IMR-90 (cell line): ENCODE results near the gene LGALSL. TPM values are rescaled to one million over a fixed set of nuclear protein-coding genes. Genes with fewer than 3 reads are reported as not detected.

Experiments used
- ATAC-seq: fragments of 200-7000 bp; cut with Tn5 transposase; 2 replicates; pipeline ENCODE4 v1.9.1; 2020; ENCODE audit warnings: low read depth, mild to moderate bottlenecking, moderate library complexity
- BruUV-seq: library from RNA; stranded (reverse); fragments of 400-500 nt; replicated peaks from 2 replicates; lab custom pipeline; 2021; lab: Mats Ljungman, UMichigan
- CTCF ChIA-PET: fragments of 300-600 bp; formaldehyde crosslinking; extraction: SDS; loops from one replicate; lab custom pipeline; 2021; ENCODE audit warnings: antibody characterized with exemption; lab: Yijun Ruan, JAX
- POLR2A ChIA-PET: fragments of 300-600 bp; sonication (Branson Sonifier 250); formaldehyde crosslinking; loops from one replicate; lab custom pipeline; 2022; ENCODE audit warnings: antibody characterized with exemption; ENCODE audit not compliant: unreplicated experiment; lab: Charles Lee
- DNase-seq: peaks from one replicate; pipeline ENCODE4 v3.0.0; 2013
- H2AFZ ChIP-seq: replicated peaks from 2 replicates; pipeline ENCODE3; 2013; ENCODE audit warnings: low read length, mild to moderate bottlenecking; ENCODE audit not compliant: poor library complexity
- H2AK5ac ChIP-seq: 2 replicates; pipeline ENCODE4 v1.6.1; 2013; ENCODE audit warnings: low read depth, low read length, inconsistent platforms
- H2AK9ac ChIP-seq: replicated peaks from 2 replicates; pipeline ENCODE3; 2013; ENCODE audit warnings: mild to moderate bottlenecking, low read depth, low read length, moderate library complexity; ENCODE audit not compliant: poor library complexity
- H2BK120ac ChIP-seq: 2 replicates; pipeline ENCODE4 v1.6.1; 2013; ENCODE audit warnings: low read depth, low read length, inconsistent platforms
- H2BK15ac ChIP-seq: 3 replicates; pipeline ENCODE4 v1.6.1; 2013; ENCODE audit warnings: low read depth, low read length, inconsistent platforms
- H2BK20ac ChIP-seq: 2 replicates; pipeline ENCODE4 v1.6.1; 2013; ENCODE audit warnings: low read depth, mild to moderate bottlenecking, inconsistent platforms, low read length, moderate library complexity
- H2BK5ac ChIP-seq: 2 replicates; pipeline ENCODE4 v1.6.1; 2013; ENCODE audit warnings: mild to moderate bottlenecking, low read depth, low read length, inconsistent platforms; ENCODE audit not compliant: poor library complexity, severe bottlenecking
- H3K14ac ChIP-seq: replicated peaks from 2 replicates; pipeline ENCODE4 v1.6.1; 2013; ENCODE audit warnings: low read depth, low read length, inconsistent platforms
- H3K18ac ChIP-seq: 2 replicates; pipeline ENCODE4 v1.6.1; 2013; ENCODE audit warnings: low read depth, low read length, control low read depth
- H3K23ac ChIP-seq: 2 replicates; pipeline ENCODE4 v1.6.1; 2013; ENCODE audit warnings: low read depth, low read length, inconsistent platforms
- H3K27ac ChIP-seq: 2 replicates; pipeline ENCODE4 v1.5.1; 2013; ENCODE audit warnings: mild to moderate bottlenecking, control low read depth, low read length; ENCODE audit not compliant: insufficient read depth
- H3K27me3 ChIP-seq: 2 replicates; pipeline ENCODE4 v1.6.1; 2013; ENCODE audit warnings: low read length; ENCODE audit not compliant: control insufficient read depth, insufficient read depth
- H3K36me3 ChIP-seq: 2 replicates; pipeline ENCODE4 v1.6.1; 2013; ENCODE audit warnings: low read length, mixed read lengths; ENCODE audit not compliant: control insufficient read depth, insufficient read depth
- H3K4ac ChIP-seq: 2 replicates; pipeline ENCODE4 v1.6.1; 2013; ENCODE audit warnings: low read depth, low read length, inconsistent platforms
- H3K4me1 ChIP-seq: 2 replicates; pipeline ENCODE4 v1.6.1; 2013; ENCODE audit warnings: low read length, mixed read lengths; ENCODE audit not compliant: control insufficient read depth, insufficient read depth
- H3K4me2 ChIP-seq: 2 replicates; pipeline ENCODE4 v1.6.1; 2013; ENCODE audit warnings: low read depth, mild to moderate bottlenecking, control low read depth, low read length, moderate library complexity
- H3K4me3 ChIP-seq: 2 replicates; pipeline ENCODE4 v1.5.1; 2013; ENCODE audit warnings: low read depth, mild to moderate bottlenecking, control low read depth, low read length, moderate library complexity; ENCODE audit not compliant: insufficient read depth
- H3K56ac ChIP-seq: 2 replicates; pipeline ENCODE4 v1.6.1; 2013; ENCODE audit warnings: low read length, inconsistent platforms; ENCODE audit not compliant: insufficient read depth; ENCODE audit errors: extremely low read depth
- H3K79me1 ChIP-seq, 2 experiments: 2 replicates each; pipeline ENCODE4 v1.6.1; 2013; ENCODE audit warnings: low read length in 2 of 2, inconsistent platforms in 1 of 2, low read depth in 1 of 2
- H3K9ac ChIP-seq: 2 replicates; pipeline ENCODE4 v1.6.1; 2013; ENCODE audit warnings: low read depth, low read length, control low read depth
- H3K9me1 ChIP-seq: 2 replicates; pipeline ENCODE4 v1.6.1; 2013; ENCODE audit warnings: low read length, inconsistent platforms; ENCODE audit not compliant: insufficient read depth
- H3K9me3 ChIP-seq: 2 replicates; pipeline ENCODE4 v1.6.1; 2013; ENCODE audit warnings: low read length; ENCODE audit not compliant: control insufficient read depth, insufficient read depth
- H4K20me1 ChIP-seq: 2 replicates; pipeline ENCODE4 v1.6.1; 2013; ENCODE audit warnings: low read length, inconsistent platforms; ENCODE audit not compliant: insufficient read depth
- H4K5ac ChIP-seq: 2 replicates; pipeline ENCODE4 v1.6.1; 2013; ENCODE audit warnings: mild to moderate bottlenecking, low read depth, low read length, control low read depth
- H4K8ac ChIP-seq, 2 experiments: 2 replicates each; pipeline ENCODE4 v1.6.1; 2013; ENCODE audit warnings: low read depth in 2 of 2, low read length in 2 of 2, control low read depth in 1 of 2, inconsistent platforms in 1 of 2
- H4K91ac ChIP-seq: 2 replicates; pipeline ENCODE4 v1.6.1; 2013; ENCODE audit warnings: low read depth, low read length, inconsistent platforms; ENCODE audit not compliant: insufficient read depth
- BHLHE40 ChIP-seq: fragments of 150-350 bp; IDR thresholded peaks from 2 replicates; pipeline ENCODE4 v1.6.1; 2016; ENCODE audit warnings: mild to moderate bottlenecking, low read depth, low read length
- CEBPB ChIP-seq: IDR thresholded peaks from 2 replicates; pipeline ENCODE4 v1.6.1; 2012; ENCODE audit warnings: low read depth, low read length, improper control_type of control experiment
- ELK1 ChIP-seq: fragments of 150-350 bp; IDR thresholded peaks from 2 replicates; pipeline ENCODE4 v1.6.1; 2016; ENCODE audit warnings: low read depth, mild to moderate bottlenecking, low read length, moderate library complexity, borderline replicate concordance
- MAZ ChIP-seq: IDR thresholded peaks from 2 replicates; pipeline ENCODE4 v1.6.1; 2012; ENCODE audit warnings: low read depth, mild to moderate bottlenecking, low read length, improper control_type of control experiment, moderate library complexity, borderline replicate concordance
- RFX5 ChIP-seq: IDR thresholded peaks from 2 replicates; pipeline ENCODE4 v1.8.0; 2012; ENCODE audit warnings: low read depth, mild to moderate bottlenecking, low read length, moderate library complexity
- dilution Hi-C: fragments of 300-500 bp; cut with HindIII; formaldehyde crosslinking; loops from one replicate; pipeline ENCODE4 v1.14.3; 2018; ENCODE audit warnings: low sequenced_read_pairs; ENCODE audit not compliant: unreplicated experiment
- in situ Hi-C: fragments of 300-500 bp; cut with MboI; formaldehyde crosslinking; loops from 3 replicates; pipeline ENCODE4 v1.14.3; 2019; ENCODE audit warnings: low sequenced_read_pairs, inconsistent platforms, mixed read lengths
- intact Hi-C: fragments of 100-400 bp; cut with micrococcal nuclease; formaldehyde crosslinking; loops from 2 replicates; pipeline ENCODE4 v1.10.0; 2022
- polyA plus RNA-seq, 3 experiments: library from polyadenylated mRNA; depleted of rRNA; stranded (reverse); fragments of >200 nt; gene quantifications; 2 replicates each; pipeline ENCODE4 v1.2.3, GENCODE V29; 2012; ENCODE audit warnings: low replicate concordance in 1 of 3
- total RNA-seq: library from RNA; depleted of rRNA; stranded (reverse); fragments of >200 nt; gene quantifications from 2 replicates; pipeline ENCODE4 v1.2.3, GENCODE V29; 2012

LGALSL gene
- total and polyA plus RNA-seq, 2 of the 4 experiments (the other 2 are of a cell fraction), result 0.86 to 2.9 TPM

GRCh38 chr2:64439194-64439593 lies 14.8 kb upstream of the LGALSL start:
- H2BK20ac ChIP-seq, result no peak overlapping the region
- POLR2A ChIA-PET, result no interaction called here
- H2BK5ac ChIP-seq, result no peak overlapping the region
- intact Hi-C loops (no loop called here), dilution Hi-C loops (no loop called here), in situ Hi-C loops (no loop called here)
- no peaks in the 10 kb centered on the region for H3K36me3 ChIP-seq
- no peaks in the 10 kb centered on the region for H3K4me1 ChIP-seq
- no peak for TF ChIP-seq BHLHE40
- no peak for TF ChIP-seq RFX5
- TF ChIP-seq CEBPB, result no peak
- TF ChIP-seq ELK1, result no peak
- TF ChIP-seq MAZ, result no peak
- H3K79me1 ChIP-seq, result no peaks in the 10 kb centered on the region
- no peak overlapping the region for H4K5ac ChIP-seq
- H3K4me3 ChIP-seq, result no peak overlapping the region
- no peak for ATAC-seq
- H3K27ac ChIP-seq, result no peak overlapping the region
- H3K27me3 ChIP-seq, result peaks cover 35% of the 10 kb centered on the region
- CTCF ChIA-PET, result interaction anchor here (1.0 kb wide), 1 partner anchor 50 kb away, joined by 3 read pairs; no protein-coding TSS in a partner anchor
- H2BK120ac ChIP-seq, result no peak overlapping the region
- H3K9me3 ChIP-seq, result no peaks in the 10 kb centered on the region
- no peak overlapping the region for H3K9ac ChIP-seq
- no peaks in the 10 kb centered on the region for H3K9me1 ChIP-seq
- DNase-seq, result no peak
- no peak overlapping the region for H2AK5ac ChIP-seq
- no peak overlapping the region for H2AK9ac ChIP-seq
- H3K4me2 ChIP-seq, result no peak overlapping the region
- H2AFZ ChIP-seq, result no peak overlapping the region
- no peak overlapping the region for H4K8ac ChIP-seq
- no peak overlapping the region for H2BK15ac ChIP-seq
- no peak overlapping the region for H3K18ac ChIP-seq
- H3K56ac ChIP-seq, result no peak overlapping the region
- H3K4ac ChIP-seq, result no peak overlapping the region
- H3K23ac ChIP-seq, result no peak overlapping the region
- BruUV-seq, result no TSS peak
- no peaks in the 10 kb centered on the region for H4K20me1 ChIP-seq
- H4K91ac ChIP-seq, result no peak overlapping the region
- H3K14ac ChIP-seq, result no peak overlapping the region
